ENCODE data around the gene DOLK. TPM values are rescaled to one million over a fixed set of nuclear protein-coding genes. Genes with fewer than 3 reads are reported as not detected.
"Not testable (repeated sequence)": the region's sequence is repeated elsewhere in the genome, so short reads cannot be mapped to it uniquely, and the experiment has no call there.

The DOLK gene
- total and polyA plus RNA-seq, 2 experiments from 2014 or later = 30.2 to 45.0 TPM

GRCh38 chr9:128979111-128979510, 31.7 kb upstream of the DOLK start:
- TF ChIP-seq EZH2 (IDR thresholded peaks at IDR 0.05; ENCODE audit: borderline replicate concordance) (no peak), EZH2phosphoT487 (IDR thresholded peaks at IDR 0.05; ENCODE audit: low read depth, severe bottlenecking, unreplicated experiment) (no peak), CTCF (IDR thresholded peaks at IDR 0.05; ENCODE audit: poor library complexity) (no peak)
- DNase-seq (ENCODE audit: low spot score) = no peak
- 85% methylated on average over 3 of the region's 3 CpGs for WGBS (ENCODE audit: low lambda C conversion rate, missing lambda C conversion rate)

GRCh38 chr9:128972956-128973355, 25.6 kb upstream of the DOLK start:
- H3K27ac ChIP-seq = no peak overlapping the region
- TF ChIP-seq CTCF (IDR thresholded peaks at IDR 0.05; ENCODE audit: poor library complexity) (no peak), EZH2phosphoT487 (IDR thresholded peaks at IDR 0.05; ENCODE audit: low read depth, severe bottlenecking, unreplicated experiment) (no peak), EZH2 (IDR thresholded peaks at IDR 0.05; ENCODE audit: borderline replicate concordance) (no peak)
- no peaks in the 10 kb centered on the region for H3K9me3 ChIP-seq (ENCODE audit: low read depth)
- no peak overlapping the region for H2AFZ ChIP-seq
- no peaks in the 10 kb centered on the region for H3K79me2 ChIP-seq
- no peaks in the 10 kb centered on the region for H3K9me2 ChIP-seq (replicated peaks; ENCODE audit: insufficient read depth)
- H3K4me1 ChIP-seq (ENCODE audit: insufficient read depth) = no peaks in the 10 kb centered on the region
- DNase-seq (ENCODE audit: low spot score) = no peak
- no peaks in the 10 kb centered on the region for H4K20me1 ChIP-seq (ENCODE audit: insufficient read depth, poor library complexity, severe bottlenecking)
- no peaks in the 10 kb centered on the region for H3K27me3 ChIP-seq
- no peaks in the 10 kb centered on the region for H3K36me3 ChIP-seq (replicated peaks; ENCODE audit: insufficient read depth, low read depth)
- H3K4me2 ChIP-seq = no peak overlapping the region
- H3K4me3 ChIP-seq = no peak overlapping the region
- 90% methylated on average over 4 of the region's 4 CpGs for WGBS (ENCODE audit: low lambda C conversion rate, missing lambda C conversion rate)

More at GRCh38 chr9:128979111-128979510, 31.7 kb upstream of the DOLK start:
- Histone ChIP-seq H3K9me2 (replicated peaks; ENCODE audit: insufficient read depth) (no peaks in the 10 kb centered on the region), H3K27ac (no peak overlapping the region), H3K4me2 (no peak overlapping the region), H3K4me1 (ENCODE audit: insufficient read depth) (no peaks in the 10 kb centered on the region), H2AFZ (no peak overlapping the region), H3K36me3 (replicated peaks; ENCODE audit: insufficient read depth, low read depth) (no peaks in the 10 kb centered on the region), H3K27me3 (no peaks in the 10 kb centered on the region), H4K20me1 (ENCODE audit: insufficient read depth, poor library complexity, severe bottlenecking) (no peaks in the 10 kb centered on the region), H3K79me2 (no peaks in the 10 kb centered on the region), H3K9me3 (ENCODE audit: low read depth) (no peaks in the 10 kb centered on the region), H3K4me3 (no peak overlapping the region)

DNA sequence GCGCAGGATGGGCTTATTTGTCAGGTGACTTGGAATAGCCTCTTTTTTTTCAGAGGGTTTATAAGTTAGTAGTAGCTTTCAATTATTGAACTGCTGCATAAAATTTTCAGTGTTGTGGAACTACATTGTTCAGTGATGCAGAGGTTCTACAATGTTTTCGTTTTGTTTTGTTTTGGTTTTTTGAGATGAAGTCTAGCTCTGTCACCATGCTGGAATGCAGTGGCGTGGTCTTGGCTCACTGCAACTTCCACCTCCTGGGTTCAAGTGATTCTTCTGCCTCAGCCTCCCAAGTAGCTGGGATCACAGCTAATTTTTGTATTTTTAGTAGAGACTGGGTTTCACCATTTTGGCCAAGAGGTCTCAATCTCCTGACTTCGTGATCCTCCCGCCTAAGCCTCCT, 22.1 kb upstream of the DOLK start:
- Histone ChIP-seq H3K4me1 (ENCODE audit: insufficient read depth) (no peaks in the 10 kb centered on the region), H3K27ac (no peak overlapping the region), H3K4me3 (no peak overlapping the region), H3K4me2 (no peak overlapping the region), H3K36me3 (replicated peaks; ENCODE audit: insufficient read depth, low read depth) (no peaks in the 10 kb centered on the region), H4K20me1 (ENCODE audit: insufficient read depth, poor library complexity, severe bottlenecking) (no peaks in the 10 kb centered on the region), H3K27me3 (no peaks in the 10 kb centered on the region), H2AFZ (no peak overlapping the region), H3K9me3 (ENCODE audit: low read depth) (no peaks in the 10 kb centered on the region), H3K79me2 (no peaks in the 10 kb centered on the region), H3K9me2 (replicated peaks; ENCODE audit: insufficient read depth) (no peaks in the 10 kb centered on the region)
- TF ChIP-seq EZH2 (IDR thresholded peaks at IDR 0.05; ENCODE audit: borderline replicate concordance) (no peak), CTCF (IDR thresholded peaks at IDR 0.05; ENCODE audit: poor library complexity) (no peak), EZH2phosphoT487 (IDR thresholded peaks at IDR 0.05; ENCODE audit: low read depth, severe bottlenecking, unreplicated experiment) (no peak)
- 96% methylated on average over 5 of the region's 5 CpGs for WGBS (ENCODE audit: low lambda C conversion rate, missing lambda C conversion rate)
- DNase-seq (ENCODE audit: low spot score) = no peak

DNA sequence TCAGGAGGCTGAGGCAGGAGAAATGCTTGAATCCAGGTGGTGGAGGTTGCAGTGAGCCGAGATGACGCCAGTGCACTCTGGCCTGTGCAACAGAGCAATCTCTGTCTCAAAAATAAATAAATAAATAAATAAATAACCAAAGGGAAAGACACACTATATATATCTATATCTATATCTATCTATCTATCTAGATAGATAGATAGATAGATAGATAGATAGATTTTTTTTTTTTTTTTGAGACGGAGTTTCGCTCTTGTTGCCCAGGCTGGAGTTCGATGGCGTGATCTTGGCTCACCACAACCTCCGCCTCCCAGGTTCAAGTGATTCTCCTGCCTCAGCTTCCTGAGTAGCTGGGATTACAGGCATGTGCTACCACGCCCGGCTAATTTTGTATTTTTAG, 14.0 kb upstream of the DOLK start:
- not testable (repeated sequence) for H3K4me1 ChIP-seq (ENCODE audit: insufficient read depth); H3K4me2 ChIP-seq; H3K27me3 ChIP-seq; H3K36me3 ChIP-seq (replicated peaks; ENCODE audit: insufficient read depth, low read depth); H3K4me3 ChIP-seq; H2AFZ ChIP-seq; DNase-seq (ENCODE audit: low spot score); H3K79me2 ChIP-seq; H3K9me2 ChIP-seq (replicated peaks; ENCODE audit: insufficient read depth); H3K27ac ChIP-seq; H4K20me1 ChIP-seq (ENCODE audit: insufficient read depth, poor library complexity, severe bottlenecking); H3K9me3 ChIP-seq (ENCODE audit: low read depth)
- 98% methylated on average over 9 of the region's 9 CpGs for WGBS (ENCODE audit: low lambda C conversion rate, missing lambda C conversion rate)
